Left hindlimb (tissue), 1 donor: ENCODE measurements around the gene PHF24.
"Not testable (repeated sequence)": the region's sequence is repeated elsewhere in the genome, so short reads cannot be mapped to it uniquely, and the experiment has no call there.

Source experiments
- DNase-seq: peaks from one replicate; pipeline ENCODE4 v3.0.0-alpha.2; 2018

Gene PHF24

DNA sequence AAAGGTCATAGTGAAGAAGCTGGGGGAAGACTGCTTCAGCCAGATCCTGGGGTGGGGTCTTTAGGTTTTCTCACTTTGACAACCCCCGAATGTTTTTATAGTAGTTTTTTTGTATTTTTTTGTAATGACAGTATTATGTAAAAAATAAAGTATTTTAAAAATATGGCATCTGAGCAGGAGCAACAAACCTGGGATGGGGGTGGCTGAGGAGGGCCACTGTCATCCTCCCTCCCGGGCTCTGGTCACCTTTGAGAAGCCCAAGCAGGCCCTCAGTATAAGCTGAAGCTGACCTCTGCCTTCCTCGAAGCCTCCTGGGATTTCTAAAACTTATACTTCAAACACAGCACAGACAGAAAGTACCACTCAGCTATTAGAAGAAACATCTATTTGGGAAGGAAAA, 40.2 kb downstream of the PHF24 start:
- no peak for DNase-seq

DNA sequence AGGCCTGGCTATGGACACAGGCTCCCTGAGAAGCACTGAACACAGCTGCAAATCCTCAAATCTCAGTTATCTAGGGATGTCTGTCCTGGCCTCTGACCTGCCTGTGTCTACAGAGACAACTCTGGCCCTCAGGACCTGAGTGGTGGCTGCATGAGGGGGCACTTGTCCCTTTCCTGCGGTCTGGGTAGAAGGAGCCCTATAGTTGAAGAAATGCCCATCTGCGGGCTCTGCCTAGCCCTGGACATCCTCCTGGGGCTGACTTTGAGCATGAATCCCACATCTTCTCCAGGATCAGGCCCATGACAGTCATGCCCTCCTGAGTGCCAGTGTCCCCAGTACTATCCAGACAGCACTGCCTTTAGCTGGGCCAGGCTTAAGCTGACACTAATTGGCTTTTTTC, 41.5 kb downstream of the PHF24 start:
- no peak for DNase-seq

DNA sequence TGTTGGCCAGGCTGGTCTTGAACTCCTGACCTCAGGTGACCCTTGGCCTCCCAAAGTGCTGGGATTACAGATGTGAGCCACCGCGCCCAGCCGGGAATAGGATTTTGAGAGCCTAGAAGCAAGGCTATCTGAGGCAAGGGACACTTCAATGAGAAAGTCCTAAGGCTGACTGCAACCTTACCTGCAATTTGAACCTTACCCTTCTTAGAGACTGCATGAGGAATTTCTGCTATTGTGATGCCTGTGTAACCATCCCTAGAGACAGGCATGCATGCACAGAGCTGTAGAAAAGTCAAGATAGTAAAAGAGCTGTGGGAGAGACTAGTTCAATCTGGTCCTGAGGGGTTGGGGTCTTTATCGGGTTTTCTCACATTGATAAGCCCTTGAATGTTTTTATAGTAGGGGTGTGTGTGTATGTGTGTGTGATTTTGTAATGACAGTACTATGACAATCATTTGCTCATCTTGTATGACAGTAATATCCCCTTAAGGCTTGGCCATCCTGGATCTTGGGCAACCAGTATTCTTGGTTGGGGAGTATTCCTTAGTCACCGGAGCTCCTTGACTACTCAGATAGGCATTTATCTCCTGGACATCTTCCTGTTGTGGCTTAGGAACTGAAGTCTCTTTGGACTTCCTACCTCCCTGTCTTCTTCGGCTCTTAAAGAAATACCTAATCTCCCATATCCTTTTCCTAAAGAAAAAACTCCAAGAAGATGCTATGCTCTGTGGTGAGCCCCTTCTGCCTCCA, 42.6 kb downstream of the PHF24 start:
- no peak for DNase-seq

- DNase-seq, result no peak
These were observed 43.2 kb downstream of the PHF24 start for GRCh38 chr9:35001285-35001677.

GRCh38 chr9:35001803-35002502, 43.9 kb downstream of the PHF24 start:
- DNase-seq, result no peak

- no peak for DNase-seq
These were observed 44.5 kb downstream of the PHF24 start for GRCh38 chr9:35002623-35003022.

DNA sequence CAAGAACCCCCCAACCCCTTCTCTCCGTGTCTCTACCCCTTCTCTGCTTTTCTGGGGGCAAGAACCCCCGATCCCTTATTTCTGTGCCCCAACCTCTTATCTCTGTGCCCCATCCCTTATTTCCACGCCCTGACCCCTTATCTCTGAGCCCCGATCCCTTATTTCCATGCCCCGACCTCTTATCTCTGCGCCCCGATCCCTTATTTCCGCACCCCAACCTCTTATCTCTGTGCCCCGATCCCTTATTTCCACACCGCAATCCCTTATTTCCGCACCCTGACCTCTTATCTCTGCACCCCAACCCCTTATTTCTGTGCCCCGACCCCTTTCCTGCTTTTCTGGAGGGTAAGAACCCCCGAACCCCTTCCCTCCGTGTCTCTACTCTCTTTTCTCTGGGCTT, 46.2 kb downstream of the PHF24 start:
- DNase-seq, result not testable (repeated sequence)

DNA sequence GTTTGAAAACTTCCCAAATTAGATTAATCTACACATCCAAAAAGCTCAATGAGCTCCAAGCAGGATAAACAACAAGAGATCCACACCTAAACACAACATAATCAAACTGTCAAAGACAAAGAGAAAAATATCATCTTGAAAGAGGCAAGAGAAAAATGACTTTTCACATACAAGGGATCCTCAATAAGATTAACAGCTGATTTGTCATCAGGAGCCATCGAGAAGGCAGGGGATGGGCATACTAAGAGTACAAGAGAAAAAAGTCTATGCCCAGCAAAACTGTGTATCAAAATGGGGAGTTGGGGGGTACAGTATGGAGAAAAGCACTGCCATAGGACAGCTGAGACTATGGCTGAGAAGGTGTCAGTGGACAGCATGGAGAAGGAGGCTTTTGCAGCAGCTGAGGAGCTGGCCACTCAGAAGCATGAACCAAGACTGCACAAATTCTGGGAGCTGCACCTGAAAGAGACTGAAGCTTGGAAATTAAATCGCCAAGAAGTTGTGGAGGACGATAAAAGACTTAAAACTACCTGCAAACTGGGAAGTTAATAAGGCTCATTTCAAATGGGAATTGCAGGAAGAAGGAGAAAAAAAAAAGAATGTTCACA, 52.4 kb downstream of the PHF24 start:
- DNase-seq, result no peak

DNA sequence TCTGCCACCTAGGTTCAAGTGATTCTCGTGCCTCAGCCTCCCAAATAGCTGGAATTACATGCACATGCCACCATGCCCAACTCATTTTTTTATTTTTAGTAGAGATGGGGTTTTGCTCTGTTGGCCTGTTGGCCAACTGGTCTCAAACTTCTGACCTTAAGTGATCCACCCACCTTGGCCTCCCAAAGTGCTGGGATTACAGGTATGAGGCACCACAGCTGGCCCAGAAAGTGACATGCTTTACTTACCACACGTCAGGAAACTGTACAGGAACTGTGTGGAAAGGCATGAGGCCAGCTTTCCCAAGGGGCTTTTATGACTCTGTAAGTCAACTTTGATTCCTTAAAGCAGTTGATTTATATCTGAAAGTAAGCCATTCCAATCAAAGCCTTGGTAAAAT, 56.4 kb downstream of the PHF24 start:
- DNase-seq, result no peak

DNA sequence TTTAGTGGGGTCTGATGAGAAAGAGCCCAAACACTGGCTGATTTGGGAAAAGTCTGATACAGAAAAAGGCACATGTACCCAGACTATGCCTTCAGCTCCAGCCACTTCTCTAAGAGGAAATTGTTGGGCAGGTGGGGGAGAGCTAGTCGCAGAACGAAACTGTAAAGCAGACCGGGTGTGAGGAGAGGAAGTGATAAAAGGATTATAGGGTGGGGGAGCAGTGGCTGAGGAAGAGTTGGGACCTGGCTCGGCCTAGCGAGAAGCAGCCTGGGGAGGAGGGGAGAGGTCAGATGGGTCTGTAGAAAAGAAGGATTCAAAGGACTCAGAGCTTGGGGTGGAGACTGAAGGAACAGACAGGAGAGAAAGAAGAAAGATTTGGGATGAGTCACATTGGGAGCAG, 65.4 kb downstream of the PHF24 start:
- DNase-seq, result not testable (repeated sequence)

GRCh38 chr9:35026671-35027070, 68.6 kb downstream of the PHF24 start:
- DNase-seq, result no peak

GRCh38 chr9:35027374-35027773, 69.3 kb downstream of the PHF24 start:
- no peak for DNase-seq

DNA sequence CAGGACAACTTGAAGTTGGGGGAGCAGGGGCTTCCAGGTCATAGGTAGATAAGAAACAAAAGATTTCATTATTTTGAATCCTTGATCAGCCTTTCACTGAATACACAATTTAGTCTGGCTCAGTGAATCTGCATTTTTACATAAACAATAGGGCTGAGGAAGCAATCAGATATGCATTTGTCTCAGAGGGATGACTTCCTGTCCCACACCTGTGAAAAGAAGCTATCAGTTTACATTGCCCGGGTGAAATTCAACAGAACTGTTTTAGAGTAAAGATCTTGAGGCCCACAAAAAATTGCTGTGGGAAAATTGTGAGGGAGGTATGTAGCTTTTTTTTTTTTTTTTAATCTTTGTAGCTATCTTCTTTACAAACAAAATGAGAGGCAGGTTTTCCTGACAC, 69.8 kb downstream of the PHF24 start:
- no peak for DNase-seq

GRCh38 chr9:35028341-35028740, 70.3 kb downstream of the PHF24 start:
- no peak for DNase-seq

DNA sequence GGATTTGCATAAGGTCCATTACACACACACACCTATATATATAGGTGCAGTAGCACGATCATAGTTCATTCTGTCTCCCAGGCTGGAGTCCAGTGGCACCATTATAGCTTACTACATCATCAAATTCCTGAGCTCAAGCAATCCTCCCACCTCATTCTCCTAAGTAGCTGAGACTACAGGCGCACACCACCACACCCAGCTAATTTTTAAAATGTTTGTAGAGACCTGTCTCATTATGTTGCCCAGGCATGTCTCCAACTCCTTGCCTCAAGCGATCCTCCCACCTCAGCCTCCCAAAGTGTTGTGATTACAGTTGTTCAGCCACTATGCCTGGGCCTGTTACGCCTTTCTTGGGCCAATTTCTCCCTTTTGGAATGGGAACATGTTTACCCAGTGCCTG, 71.2 kb downstream of the PHF24 start:
- no peak for DNase-seq

GRCh38 chr9:35029852-35030251, 71.8 kb downstream of the PHF24 start:
- no peak for DNase-seq
